Renal cortical epithelial cell (primary cell): ENCODE measurements around the gene GARIN5A. TPM values are rescaled to one million over a fixed set of nuclear protein-coding genes. Genes with fewer than 3 reads are reported as not detected.

ENCODE experiments used
- DNase-seq: peaks from one replicate; pipeline ENCODE4 v3.0.0-alpha.2; 2011; ENCODE audit warnings: low read depth
- total RNA-seq: library from RNA; depleted of rRNA; stranded (reverse); fragments of >200 nt; gene quantifications from 2 replicates; pipeline ENCODE4 v1.2.3, GENCODE V29; 2014

Gene GARIN5A
- total RNA-seq, 1 donor from 2014 or later: 0.89 TPM

DNA sequence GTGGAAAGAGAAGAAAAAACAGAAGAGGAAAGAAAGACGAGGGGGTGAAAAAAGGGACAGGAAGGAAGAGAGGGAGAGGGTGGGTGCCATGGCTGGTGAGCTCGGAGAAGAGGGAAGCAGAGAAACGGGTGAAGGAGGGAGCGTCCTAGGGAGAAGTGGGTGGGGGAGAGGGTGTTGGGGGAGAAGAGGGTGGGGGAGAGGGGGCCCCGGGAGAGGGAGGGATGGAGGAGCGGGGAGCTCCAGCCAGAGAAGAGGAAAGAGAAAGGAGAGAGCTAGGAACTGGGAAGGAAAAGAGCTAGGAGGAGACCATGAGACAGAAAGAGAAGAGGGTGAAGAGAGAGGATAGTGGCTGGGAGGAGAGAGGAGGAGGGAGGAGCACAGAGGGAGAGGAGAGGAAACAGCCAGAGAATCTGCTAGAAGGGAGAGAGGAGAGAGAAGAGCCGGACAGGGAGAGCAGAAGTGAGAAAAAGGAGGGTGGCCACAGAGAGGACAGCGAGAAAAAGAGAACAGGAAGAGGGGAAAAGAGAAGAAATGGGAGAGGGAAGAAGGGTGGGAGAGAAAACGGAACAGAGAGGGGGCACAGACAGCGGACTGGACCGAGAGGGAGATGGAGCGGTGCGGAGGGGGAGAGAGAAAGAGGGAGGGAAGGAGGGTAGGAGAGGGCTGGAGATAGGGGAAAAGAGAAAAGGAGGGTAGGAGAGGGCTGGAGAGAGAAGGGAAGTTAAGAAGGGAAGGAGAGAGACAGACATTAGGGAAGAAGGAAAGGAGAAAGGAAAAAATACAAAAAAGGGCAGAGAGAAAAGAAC is 11.9 kb upstream of the GARIN5A start:
- no peak for DNase-seq

DNA sequence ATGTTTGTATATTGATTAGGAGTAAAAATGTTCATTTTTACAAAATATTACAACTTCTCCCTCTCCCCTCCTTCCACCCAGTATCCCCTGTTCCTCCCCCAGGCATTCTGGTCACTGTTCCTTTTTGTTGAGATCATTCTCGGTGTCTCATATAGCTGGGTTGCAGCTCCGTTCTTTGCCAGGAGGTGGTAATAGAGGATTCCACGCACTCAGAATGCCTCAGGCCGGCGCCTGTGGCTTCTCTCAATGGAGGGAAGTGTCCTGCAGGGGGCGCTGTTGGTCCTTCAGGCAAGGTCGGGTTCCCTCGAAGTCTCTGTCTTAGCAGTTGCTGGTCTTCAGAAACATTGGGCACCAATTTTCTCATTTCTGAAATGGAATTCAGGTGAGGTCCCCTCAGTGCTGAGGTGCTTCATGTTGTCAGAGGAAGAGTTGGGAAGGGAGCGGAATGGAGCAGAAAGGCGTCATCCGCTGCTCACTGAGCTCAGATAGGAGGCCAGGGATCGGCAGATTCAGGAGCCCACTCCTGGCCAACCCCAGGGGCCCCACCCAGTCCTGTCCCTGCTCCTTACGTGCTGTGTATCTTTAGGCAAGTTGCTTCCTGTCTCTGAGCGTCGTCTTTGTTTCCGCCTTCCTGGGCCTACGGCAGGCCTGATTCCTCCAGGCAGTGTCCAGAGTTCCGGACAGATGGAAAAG is 10.3 kb upstream of the GARIN5A start:
- DNase-seq: no peak

DNA sequence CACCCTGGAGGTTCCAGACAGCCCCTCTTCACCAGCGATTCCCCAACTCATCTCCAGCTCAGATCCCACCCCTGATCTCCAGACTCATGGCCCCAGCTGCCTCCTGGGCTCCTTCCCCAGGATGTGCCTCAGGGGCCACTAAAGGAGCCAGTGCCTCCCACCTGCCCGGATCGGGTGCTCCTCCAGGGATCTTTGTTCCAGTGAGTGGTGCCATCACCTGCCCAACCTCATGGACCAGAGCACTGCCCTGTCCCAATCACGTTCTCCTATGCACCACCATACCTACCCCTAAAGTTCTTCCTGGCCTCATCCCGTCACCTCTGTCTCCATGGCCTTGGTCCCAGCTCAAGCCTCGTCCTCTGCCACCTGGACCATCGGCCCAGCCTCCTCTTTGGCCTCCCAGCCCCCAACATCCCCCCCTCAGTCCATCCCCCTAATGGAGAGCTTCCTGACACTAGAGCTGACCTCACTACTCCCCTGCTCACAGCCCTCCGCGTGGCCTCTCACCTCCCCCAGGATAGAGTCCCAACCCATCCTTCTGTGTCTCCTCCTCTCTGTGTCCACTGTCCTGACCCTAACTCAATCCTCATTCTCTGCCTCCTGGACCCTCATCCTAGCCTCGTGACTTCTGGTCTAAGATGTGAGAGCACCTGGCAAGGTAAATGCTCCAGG is 8.8 kb upstream of the GARIN5A start:
- no peak for DNase-seq

DNA sequence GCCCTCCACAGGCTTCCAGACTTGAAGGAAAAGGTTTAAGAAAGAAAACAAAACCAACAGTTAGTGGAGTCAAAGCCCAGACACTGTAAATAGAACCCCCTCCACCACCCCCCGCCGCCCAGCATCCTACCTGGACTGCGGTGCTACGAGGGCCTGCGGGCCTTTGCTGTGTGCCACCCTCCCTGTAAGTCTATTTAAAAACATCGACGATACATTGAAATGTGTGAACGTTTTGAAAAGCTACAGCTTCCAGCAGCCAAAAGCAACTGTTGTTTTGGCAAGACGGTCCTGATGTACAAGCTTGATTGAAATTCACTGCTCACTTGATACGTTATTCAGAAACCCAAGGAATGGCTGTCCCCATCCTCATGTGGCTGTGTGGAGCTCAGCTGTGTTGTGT is 6.3 kb upstream of the GARIN5A start:
- no peak for DNase-seq

DNA sequence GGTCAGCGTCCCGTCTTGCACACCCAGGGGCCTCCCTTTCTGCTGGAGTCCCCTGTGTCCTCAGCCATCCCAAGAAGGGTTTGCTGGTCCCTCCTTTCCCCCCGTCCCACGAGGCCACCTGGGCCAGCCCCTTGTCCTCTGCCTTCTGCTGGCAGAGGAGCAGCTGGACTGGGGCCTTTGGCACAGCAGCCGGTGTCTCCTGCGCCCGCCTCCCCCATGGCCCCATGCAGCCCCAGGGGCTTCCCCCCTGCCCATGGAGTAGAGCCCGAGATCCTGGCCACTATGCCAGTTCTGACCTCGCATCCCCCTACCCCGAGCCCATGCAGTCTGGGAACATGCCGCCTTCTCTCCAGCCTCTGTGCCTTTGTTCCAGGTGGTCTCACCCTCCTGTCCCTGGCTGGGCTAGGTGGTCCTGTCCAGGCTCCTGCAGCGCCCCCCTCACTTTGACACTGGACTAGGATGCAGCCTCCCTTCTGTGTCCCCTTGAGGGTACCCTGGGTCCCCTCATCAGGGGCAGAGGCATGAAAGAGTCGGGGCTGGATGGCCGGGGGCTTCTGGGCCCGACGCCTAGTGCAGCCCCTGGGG is 5.7 kb upstream of the GARIN5A start:
- DNase-seq: no peak

DNA sequence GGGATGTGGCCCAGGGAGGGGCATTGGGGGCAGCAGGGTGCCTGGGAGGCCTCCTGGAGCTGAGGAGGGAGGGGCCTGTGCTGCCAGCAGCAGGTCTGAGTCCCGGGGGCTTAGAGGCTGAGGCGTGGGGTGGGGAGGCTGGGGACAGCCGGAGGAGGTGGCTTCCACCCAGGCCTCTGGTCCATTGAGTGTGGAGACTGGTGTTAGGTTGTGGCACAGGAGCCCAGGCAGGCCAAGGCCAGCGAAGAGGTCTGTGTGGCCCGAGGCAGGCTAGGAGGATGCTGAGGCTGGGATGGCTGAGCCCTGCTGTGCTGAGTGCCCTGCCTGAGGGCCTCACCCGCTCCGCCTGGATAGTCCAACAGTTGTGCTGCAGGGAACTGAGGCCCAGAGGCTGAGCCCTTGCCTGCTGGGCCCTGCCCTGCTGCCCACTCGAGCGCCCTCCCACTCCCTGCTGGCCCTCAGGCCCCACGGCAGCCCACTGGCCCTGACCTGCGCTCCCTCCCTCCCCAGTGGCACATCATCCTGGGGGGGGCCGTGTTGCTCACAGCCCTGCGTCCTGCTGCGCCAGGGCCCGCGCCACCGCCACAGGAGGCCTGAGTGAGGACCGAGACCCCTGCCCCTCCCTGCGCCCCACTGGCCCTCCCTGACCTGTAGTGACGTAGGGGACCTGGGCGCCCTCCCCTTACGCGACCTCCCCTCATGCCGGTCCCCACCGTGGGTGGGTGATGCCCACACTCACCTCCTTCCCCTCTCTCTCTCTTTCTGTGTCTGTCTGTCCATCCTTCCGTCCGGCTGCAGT is 4.9 kb upstream of the GARIN5A start:
- DNase-seq: no peak

DNA sequence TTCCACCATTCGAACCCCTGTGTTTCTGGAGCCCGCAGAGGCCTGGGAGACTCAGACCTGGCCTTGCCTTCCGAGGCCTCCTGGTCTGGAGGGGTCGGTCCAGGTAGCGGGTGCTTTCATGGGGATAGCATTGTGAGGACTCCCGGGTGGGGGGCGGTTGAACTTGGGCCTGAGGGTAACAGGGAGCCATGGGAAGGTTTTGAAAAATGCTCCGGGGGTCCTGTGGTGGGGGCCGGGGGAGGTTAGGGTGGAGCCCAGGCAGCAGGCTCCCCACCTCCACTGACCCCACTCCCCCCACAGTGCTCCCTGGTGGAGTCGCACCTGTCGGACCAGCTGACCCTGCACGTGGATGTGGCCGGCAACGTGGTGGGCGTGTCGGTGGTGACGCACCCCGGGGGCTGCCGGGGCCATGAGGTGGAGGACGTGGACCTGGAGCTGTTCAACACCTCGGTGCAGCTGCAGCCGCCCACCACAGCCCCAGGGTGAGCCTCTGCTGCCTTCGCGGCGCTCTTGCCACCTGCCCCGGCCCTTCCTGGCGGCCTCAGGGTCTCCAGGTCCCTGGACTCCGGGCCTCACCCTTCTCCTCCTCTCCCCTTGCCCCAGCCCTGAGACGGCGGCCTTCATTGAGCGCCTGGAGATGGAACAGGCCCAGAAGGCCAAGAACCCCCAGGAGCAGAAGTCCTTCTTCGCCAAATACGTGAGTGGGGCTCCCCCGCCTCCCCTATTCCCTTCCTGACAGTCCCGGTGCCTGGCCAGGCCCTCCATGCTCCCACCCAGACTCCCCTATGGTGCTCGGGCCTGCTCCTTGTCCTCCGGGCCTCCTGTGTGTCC is 3.8 kb upstream of the GARIN5A start:
- no peak for DNase-seq

DNA sequence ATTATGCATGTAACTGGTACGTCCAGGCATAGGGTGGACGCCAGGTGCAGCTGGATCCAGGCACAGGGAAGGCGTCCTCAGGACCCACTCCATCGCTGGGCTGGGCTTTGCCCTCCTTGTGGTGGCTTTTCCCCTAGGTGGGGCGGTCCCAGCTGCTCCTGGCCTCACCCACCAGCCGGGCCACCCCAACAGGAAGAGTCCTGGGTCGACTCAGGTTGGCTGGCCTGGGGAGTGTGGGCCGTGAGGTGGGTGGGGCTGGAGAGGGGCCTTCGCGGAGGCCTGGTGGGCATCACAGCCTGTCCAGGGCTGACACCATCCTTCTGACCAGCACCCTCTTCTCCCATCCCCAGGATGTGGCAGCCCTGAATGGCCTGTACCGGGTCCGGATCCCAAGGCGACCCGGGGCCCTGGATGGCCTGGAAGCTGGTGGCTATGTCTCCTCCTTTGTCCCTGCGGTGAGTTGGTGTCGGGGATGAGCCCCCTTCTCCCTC is 3.2 kb upstream of the GARIN5A start:
- DNase-seq: no peak

DNA sequence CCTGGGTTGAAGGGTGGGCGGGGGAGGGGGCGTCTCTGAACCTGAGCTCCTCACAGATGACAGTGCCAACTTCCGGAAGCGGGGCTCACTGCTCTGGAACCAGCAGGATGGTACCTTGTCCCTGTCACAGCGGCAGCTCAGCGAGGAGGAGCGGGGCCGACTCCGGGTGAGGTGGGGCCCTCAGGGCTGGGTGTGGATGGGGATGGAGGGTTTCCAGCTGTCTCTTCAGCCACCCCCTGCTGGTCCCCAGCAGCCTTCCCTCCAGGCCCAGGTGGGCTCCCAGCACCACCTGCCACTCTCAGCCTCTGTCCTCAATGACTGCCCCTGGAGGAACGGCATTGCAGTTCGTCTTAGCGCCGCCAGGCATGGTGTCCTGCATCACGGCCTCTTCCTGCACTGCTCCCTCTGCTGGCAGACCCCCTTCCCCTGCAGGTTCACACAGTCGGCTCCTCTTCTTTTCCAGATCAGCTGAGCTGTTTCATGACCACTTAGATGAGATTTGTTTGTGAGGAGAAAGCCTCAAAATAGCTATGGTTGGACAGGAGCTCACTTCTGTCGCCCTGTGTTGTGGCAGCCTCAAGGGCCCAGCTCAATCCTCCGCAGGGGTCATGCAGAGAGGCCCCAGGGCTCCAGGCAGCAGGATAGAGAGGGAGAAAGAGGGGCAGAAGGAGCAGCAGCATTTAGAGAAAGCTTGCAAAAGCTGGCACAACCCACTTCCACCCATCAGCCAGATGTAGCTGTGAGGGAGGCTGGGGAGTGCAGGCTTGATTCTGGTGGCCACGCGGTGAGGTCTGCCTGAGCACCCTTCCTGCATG is 2.5 kb upstream of the GARIN5A start:
- DNase-seq: no peak

DNA sequence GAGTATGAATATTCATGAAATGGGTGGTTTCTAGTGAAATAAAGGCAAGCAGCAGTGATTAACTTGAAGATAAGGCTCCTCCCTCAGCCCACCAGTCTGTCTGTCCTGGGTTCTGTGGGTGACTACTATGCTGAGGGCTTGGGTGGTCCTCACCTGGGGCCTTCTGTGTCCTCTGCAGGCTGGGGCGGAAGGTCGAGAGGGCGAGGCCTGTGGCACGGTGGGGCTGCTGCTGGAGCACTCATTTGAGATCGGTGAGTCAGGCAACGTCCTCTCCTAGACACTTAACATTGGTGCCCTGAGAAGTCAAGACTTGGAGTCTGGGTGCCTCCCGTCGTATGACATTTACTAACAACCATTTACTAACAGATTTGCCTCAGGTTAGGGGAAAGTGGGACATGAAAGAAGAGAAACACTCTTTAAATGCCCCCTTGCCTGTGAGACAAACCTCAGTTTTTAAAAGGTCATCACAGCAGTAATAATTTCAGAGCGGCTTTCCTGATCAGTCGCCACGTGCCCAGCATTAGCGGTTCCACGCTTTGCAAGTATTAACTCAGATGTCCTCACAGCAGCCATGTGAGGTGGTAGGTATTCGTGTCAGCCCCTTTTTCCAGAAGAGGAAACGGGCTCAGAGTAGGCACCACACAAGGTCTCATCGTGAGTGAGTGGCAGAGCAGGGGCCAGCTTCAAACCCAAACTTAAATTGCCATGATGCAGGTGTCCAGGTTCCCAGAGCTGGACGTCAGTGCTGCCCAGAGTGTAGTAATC is 1.3 kb upstream of the GARIN5A start:
- no peak for DNase-seq

DNA sequence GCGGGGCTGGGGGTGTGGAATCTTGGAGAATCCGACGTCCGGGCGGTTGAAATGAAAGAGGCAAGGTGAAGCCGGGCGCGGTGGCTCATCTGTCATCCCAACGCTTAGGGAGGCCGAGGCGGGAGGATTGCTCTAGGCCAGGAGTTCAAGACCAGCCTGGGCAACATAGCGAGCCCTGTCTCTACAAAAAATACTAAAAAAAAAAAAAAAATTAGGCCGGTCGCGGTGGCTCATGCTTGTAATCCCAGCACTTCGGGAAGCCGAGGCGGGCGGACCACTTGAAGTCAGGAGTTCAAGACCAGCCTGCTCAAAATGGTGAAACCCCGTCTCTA is 225 bp upstream of the GARIN5A start:
- DNase-seq: no peak

DNA sequence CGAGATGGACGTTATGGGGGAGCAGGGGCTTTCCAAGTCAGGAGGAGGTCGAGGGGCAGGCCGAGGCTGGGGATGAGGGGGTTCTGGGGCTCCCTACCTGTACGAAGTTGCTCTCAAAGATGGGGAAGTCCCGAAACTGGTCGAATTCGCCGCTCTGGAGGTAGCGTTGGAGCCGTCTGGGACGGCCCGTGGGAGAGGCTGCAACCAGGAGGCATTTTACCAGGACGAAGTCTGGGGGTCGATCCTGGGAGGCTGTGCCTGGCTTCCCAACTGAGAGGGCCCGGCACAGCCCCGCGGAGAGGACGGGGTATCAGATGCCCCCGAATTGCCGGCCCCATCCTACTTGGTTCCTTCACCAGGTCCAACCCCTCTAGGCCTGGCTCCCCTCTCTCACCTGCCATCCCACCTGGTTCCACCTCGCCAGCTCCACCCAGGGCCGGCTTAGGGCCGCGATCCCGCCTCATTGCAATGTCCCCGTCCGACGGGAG is 868 bp downstream of the GARIN5A start:
- no peak for DNase-seq

DNA sequence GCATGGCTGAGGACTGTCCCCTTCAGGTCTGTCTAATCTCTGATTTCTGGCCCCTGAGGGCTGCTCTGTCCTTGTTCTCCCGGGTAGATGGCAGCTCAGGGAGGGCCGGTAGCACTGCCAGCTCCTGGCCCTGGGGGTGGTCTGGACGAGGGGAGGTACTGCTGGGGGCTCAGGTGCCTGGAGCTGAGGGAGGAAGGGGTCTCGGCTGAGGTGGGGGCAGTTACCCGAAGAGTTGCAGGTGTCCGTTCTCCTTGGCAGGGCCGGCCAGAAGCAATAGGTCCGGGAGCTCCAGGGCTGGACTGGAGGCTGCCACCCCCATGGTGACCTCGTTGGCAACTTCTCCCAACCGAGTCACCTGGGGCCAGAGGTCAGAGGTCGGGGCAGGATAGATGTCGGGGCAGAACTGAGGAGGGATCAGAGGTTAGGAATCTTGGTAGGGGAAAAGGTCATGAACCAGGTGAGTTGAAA is 1.5 kb downstream of the GARIN5A start:
- DNase-seq: no peak

DNA sequence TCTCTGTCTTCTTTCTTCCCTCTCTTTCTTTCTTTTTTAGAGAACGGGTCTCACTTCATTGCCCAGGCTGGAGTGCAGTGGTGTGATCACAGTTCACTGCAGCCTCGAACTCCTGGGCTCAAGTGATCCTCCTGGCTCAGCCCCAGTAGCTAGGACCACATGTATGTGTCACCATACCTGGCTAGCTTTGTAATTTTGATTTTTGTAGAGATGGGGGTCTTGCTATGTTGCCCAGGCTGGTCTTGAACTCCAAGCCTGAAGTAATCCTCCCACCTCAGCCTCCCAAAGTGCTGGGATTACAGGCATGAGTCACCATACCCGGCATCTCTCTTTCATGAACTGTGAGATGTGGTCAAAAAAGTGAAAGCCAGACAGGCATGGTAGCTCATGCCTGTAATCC is 3.3 kb downstream of the GARIN5A start:
- DNase-seq: peak; percentile 13

DNA sequence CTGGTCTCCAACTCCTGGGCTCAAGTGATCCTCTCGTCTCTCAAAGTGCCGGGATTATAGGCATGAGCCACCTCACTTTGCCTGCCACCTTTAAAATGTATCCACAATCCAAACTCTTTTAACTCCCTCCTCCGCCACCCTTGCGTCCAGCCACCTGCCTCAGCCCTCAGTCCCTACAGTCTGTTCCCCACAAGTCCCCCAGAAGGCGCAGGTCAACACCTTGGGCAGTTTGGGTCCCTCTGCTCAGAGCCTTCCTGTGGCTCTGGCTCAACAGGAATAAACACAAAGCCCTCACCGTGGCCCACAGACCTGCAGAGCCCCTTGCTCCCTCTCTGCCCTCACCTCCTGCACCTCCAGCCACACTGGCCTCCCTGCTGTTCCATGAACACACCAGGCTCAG is 7.8 kb downstream of the GARIN5A start:
- DNase-seq: no peak

DNA sequence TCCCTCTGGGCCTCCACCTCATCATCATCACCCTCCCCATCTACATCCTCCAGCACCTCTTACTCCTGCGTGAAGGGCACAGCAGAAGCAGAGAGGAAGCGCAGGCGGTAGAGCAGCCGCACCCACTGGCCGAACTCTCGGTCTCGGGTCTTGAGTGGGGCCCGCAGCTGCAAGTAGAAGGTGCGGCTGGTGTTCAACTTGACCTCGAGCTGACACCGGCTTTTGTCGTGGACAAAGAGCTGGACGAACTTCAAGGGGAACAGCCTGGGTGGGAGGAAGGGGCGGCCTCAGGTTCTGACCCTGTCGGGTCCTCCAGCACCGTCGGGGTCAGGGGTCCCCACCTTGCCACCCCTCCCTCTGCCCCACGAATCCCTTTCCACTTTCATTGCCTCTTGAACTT is 9.1 kb downstream of the GARIN5A start:
- no peak for DNase-seq

DNA sequence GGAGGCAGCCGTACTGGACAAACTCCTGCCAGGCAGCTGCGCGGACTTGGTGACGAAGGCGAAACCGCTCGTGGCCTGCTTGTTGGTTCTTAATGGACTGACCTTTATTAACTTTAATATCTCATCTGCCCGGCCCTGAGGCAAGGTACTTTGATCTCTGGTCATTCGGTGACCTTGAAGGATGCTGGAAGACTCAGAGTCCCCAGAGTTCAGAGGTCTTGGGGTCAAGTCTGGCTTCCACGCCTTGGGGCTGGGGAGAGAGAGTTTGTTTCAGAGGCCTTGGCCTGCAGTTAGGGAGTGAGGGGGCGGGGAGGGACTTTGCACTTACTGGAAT is 10.0 kb downstream of the GARIN5A start:
- DNase-seq: no peak

DNA sequence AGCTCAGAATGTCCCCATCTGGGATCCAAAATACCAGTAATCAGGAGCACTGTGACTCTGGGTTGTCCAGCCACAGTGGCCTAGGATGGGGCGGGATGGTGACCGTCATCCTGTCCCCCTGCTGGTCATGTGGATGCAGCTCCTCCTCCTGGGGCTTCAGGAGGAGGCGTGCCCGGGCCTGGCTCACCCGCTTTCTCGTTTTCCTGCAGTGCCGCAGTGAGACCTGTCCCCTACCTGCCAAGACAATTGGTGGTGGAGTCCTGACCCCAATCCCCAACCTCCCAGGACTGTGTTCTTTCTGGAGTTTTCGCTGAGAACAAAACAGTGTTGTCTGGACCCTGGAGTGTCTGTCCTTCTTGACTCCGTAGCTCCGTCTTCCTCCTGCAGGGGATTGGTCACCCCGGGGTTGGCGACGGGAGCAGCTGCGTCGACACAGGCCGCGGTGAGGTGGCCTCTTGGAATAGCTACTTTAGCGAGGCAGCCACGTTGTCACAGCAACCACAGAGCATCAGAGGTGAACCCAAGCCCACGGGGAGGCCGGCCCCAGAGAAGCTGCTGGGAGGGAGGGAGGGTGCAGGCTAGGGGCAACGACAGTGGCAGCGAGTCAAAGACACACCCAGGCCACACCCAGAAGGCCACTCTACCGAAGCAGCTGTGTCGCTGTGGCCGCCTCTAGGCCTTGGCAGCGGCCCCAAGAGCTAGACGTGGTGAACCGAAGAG is 10.5 kb downstream of the GARIN5A start:
- DNase-seq: peak; percentile 7
